IPS-11a (cell line): Measurements from ENCODE around the gene CDC42EP3.

Experiments
- H3K4me3 ChIP-seq: one replicate; pipeline ENCODE4 v1.5.1; 2013; ENCODE audit warnings: low read depth, low read length, control low read depth

CDC42EP3 gene

GRCh38 chr2:37656512-37657423, 14.7 kb downstream of the CDC42EP3 start:
- no peak overlapping the region for H3K4me3 ChIP-seq

- no peak overlapping the region for H3K4me3 ChIP-seq
Observed at GRCh38 chr2:37654932-37655841, 16.3 kb downstream of the CDC42EP3 start.

DNA sequence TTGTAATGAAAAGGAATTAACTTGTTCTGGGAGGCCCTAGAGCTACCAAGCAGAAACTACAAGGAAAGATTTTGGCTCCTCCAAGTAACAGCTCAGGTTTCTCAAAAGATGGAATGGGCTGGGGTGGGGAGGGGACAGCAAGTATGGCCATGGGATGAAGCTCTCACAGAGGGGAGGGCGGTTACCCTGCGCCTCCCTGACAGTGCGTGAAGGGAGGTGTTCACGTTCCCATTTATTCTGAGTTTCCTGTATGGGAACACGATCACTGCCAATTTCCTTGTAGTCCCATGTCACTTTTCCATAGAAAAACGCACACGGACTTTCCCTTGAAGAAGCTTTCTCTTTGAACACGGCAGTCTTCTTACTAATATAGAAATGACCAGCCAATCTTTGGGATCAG, 17.0 kb downstream of the CDC42EP3 start:
- H3K4me3 ChIP-seq, result no peak overlapping the region

DNA sequence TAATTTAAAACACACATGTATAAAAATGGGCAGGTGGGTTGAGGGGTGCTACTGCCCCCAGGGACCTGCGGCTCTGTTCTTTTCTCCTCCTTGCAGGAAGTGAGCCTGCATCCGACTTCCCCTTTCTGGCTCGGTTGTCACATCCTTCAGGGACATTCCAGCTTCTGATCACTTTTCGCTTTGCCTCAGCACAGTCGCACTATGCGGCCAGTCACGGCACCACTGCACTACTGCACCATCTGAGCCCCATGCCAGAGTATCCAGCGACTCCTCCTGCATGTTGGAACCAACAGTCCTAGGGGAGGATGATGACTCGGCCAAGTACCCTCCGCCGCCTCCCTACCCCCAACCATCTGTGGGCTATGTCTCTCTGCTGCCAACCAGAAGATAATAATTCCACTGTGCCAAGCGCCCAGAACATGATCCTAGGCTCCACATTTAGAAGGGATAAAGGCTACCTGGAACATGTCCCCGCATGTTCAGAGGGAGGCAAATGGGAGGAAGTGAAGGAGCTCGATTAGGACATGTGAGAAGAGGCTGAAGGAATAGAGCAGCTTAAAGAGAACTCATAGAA, 17.6 kb downstream of the CDC42EP3 start:
- H3K4me3 ChIP-seq, result no peak overlapping the region

DNA sequence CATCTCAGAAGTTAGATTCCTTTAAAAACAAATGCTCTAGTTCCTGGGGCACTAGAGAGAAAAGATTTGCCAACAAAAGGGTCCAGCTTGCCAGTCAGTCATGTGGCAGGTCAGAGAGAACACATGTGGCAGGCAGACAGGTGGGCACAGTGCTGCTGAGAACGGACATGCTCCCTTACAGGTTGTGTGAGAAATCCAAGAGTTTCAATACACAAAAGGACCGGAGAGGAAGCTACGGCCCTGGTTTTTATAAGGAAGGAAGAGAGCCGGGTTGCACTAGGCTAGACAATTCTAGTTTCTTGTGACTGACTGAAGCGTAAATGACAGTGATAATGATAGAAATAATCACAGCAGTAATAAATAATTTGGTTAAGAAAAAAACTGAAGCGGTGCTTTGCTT, 18.3 kb downstream of the CDC42EP3 start:
- H3K4me3 ChIP-seq, result no peak overlapping the region

- no peak overlapping the region for H3K4me3 ChIP-seq
Observed at GRCh38 chr2:37652199-37652640, 19.2 kb downstream of the CDC42EP3 start.

GRCh38 chr2:37650548-37651093, 20.8 kb downstream of the CDC42EP3 start:
- no peak overlapping the region for H3K4me3 ChIP-seq

DNA sequence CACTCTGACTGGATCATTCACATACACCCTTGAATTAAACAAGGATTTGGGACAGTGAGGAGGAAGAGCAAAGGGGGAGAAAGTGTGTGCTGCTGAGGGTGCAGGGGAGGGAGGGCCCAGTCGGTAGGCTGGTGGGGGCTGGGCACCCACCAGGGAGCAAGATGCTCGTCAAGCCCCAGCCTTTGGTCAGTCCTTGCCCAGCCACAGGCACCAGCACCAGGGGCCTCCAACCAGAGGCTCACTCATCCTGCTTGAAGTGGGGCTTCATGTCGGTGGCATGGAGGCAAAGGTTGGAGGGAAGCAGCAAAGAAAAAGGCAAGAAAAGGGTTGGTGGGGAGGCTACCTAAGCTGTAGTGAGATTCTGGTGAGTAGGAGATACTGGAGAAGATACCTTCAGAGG, 21.9 kb downstream of the CDC42EP3 start:
- no peak overlapping the region for H3K4me3 ChIP-seq

GRCh38 chr2:37648331-37649011, 23.0 kb downstream of the CDC42EP3 start:
- no peak overlapping the region for H3K4me3 ChIP-seq

DNA sequence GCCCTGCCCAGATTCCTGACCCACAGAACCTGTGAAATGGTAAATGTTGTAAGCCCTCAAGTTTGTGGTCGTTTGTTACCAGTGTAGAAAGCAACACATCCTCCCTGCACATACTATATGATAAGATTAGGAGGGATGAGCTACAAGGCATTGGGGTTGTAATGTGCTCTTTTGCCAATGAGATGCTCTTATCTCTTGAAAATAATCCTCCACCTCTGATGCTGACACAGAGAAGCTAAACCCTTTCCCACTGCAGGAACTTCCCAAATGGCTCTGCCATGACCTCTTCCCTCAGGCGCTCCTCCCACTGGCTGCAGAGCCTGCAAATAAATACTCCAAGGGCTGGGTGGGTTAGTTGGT, 23.5 kb downstream of the CDC42EP3 start:
- no peak overlapping the region for H3K4me3 ChIP-seq

- no peak overlapping the region for H3K4me3 ChIP-seq
Observed at GRCh38 chr2:37645836-37646235, 25.6 kb downstream of the CDC42EP3 start.

GRCh38 chr2:37645362-37645761, 26.1 kb downstream of the CDC42EP3 start:
- H3K4me3 ChIP-seq, result no peak overlapping the region

GRCh38 chr2:37644191-37644590, 27.3 kb downstream of the CDC42EP3 start:
- H3K4me3 ChIP-seq, result no peak overlapping the region

DNA sequence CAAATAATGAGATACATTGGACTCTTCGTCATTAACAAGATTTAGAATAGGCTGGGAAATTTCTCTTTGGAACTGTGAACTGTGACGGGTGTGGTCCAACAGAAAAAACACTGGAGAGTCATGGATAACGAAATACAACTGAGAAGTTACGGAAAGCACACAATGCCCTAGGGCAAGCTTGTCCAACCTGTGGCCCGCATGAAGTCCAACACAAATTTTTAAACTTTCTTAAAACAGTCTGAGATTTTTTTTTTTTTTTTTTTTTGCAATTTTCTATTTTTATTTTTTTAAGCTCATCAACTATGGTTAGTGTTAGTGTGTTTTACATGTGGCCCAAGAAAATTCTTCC, 27.7 kb downstream of the CDC42EP3 start:
- no peak overlapping the region for H3K4me3 ChIP-seq

DNA sequence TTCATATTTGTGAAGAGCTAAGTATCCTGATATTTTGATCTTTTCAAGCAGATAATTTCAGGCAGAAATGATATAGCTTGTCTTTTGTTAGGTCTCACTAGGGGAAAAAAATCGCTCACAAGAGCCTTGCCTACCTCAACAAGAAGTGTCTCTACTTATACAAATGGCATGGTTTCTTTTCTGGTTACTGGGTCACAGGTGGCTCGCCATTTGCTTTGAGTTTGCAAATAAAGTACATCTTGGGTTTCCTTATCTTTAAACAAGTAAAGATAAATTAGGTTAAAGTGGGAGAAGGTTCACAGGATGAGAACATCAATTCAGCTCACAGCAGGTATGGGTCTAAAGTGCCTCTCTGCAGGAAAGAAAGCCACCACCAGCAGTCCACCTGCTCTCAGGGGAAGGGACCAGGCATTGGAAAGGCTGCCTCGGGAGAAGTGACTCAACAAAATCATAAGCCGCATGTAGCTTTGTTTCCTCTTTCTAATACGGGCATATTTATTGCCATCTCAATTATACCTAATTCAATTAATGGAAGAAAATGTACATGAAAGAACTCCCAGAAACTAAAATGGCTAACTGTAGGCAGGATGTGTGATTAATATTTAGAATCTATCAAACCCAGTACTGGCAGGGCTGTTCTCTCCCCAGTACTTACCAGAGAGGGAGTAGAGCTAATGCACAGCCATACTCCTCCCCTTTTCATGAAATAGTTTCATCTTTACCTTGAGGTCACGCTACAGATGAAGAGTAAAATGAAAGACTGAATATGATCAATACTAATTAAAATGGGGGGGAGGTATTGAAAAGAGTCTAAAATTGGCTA, 28.3 kb downstream of the CDC42EP3 start:
- no peak overlapping the region for H3K4me3 ChIP-seq

GRCh38 chr2:37641582-37642171, 29.8 kb downstream of the CDC42EP3 start:
- no peak overlapping the region for H3K4me3 ChIP-seq

DNA sequence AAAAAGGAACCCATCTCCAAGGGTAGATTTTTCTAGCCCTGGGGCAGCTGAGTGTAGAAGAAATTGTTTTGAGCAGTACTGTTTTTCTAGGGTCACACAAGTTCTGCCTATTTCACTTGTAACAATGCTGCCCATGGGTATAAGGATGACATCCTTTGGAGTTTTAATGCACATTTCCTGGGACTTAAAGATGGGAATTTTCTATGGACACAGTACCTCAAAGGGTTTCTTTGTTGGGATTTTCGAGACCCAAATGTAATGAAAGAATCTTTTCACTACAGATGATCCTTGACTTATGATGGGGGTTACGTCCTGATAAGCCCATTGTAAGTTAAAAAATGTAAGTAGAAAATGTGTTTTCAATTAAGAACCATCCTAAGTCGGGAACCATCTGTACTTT, 31.8 kb downstream of the CDC42EP3 start:
- no peak overlapping the region for H3K4me3 ChIP-seq

GRCh38 chr2:37638973-37639372, 32.5 kb downstream of the CDC42EP3 start:
- H3K4me3 ChIP-seq, result no peak overlapping the region

- H3K4me3 ChIP-seq, result no peak overlapping the region
Observed at GRCh38 chr2:37637985-37638384, 33.5 kb downstream of the CDC42EP3 start.
